Measurements from ENCODE around the gene CBR3.

DNA sequence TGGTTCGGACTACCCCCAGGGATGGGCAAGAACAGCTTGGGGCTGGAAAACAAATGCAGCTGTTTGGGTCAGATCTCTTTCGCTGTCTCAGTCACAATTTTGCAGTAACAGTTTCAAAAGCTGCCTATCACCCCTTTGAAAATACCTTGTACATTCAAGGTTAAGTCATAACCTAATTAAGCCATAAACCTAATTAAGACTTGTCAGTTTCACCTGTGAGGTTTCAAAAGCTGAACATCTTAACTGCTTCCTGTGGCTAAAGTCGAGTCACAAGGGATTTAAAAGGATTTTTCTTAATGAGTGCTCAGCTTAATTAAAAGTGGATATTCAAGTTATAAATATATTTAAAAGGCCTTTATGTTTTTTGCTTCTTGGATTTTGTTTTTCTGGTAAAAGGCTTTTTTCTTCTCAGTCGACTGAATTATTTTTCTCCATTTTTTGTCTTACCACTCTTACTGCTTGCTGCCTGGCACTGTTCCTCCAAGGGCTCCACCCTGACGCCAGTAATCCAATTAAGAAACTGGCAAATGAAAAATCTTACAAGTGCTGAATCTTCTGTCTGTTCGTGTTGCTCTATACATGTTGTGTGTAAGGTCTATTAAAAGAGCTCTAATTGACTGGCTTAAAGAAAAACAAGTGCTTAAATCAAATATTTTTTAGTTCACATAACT is 33.8 kb upstream of the CBR3 start:
- no peak for TF ChIP-seq EZH2 (IDR thresholded peaks at IDR 0.05)
- TF ChIP-seq POLR2AphosphoS5 (IDR thresholded peaks at IDR 0.05; ENCODE audit: borderline replicate concordance, low read depth, low read length), result no peak
- TF ChIP-seq FOXP2 (optimal IDR thresholded peaks at IDR 0.05; ENCODE audit: control extremely low read depth, extremely low read length, insufficient read depth), result no peak
